GM23248 (cell line): ENCODE data around the gene CALML3. TPM values are rescaled to one million over a fixed set of nuclear protein-coding genes. Genes with fewer than 3 reads are reported as not detected.

Source experiments
- DNase-seq: peaks from one replicate; pipeline ENCODE4 v3.0.0-alpha.2; 2015
- H2AFZ ChIP-seq: fragments of 200-600 bp; sonication (generic); 2 replicates; pipeline ENCODE4 v1.6.1; 2016; ENCODE audit warnings: antibody characterized with exemption
- H3F3A ChIP-seq: fragments of 200-600 bp; sonication (generic); 2 replicates; pipeline ENCODE4 v1.6.1; 2016; ENCODE audit warnings: mild to moderate bottlenecking, antibody characterized with exemption, mixed run types; ENCODE audit not compliant: insufficient read depth
- H3K27ac ChIP-seq: fragments of 200-600 bp; sonication (generic); 2 replicates; pipeline ENCODE4 v1.5.1; 2016; ENCODE audit warnings: mild to moderate bottlenecking
- H3K27me3 ChIP-seq: fragments of 200-600 bp; sonication (generic); replicated peaks from 2 replicates; pipeline ENCODE4 v1.6.1; 2016; ENCODE audit warnings: mild to moderate bottlenecking; ENCODE audit not compliant: insufficient read depth
- H3K36me3 ChIP-seq: fragments of 200-600 bp; sonication (generic); 2 replicates; pipeline ENCODE4 v1.6.1; 2016; ENCODE audit warnings: low read depth, mild to moderate bottlenecking
- H3K4me1 ChIP-seq: fragments of 200-600 bp; sonication (generic); 2 replicates; pipeline ENCODE4 v1.6.1; 2016; ENCODE audit warnings: mild to moderate bottlenecking; ENCODE audit not compliant: insufficient read depth
- H3K4me2 ChIP-seq: fragments of 200-600 bp; sonication (generic); one replicate; pipeline ENCODE4 v1.6.1; 2016; ENCODE audit warnings: mild to moderate bottlenecking; ENCODE audit not compliant: unreplicated experiment
- H3K4me3 ChIP-seq: fragments of 200-600 bp; sonication (generic); 2 replicates; pipeline ENCODE4 v1.5.1; 2016; ENCODE audit warnings: mild to moderate bottlenecking
- H3K79me2 ChIP-seq: fragments of 200-600 bp; sonication (generic); 2 replicates; pipeline ENCODE4 v1.6.1; 2016; ENCODE audit warnings: mild to moderate bottlenecking; ENCODE audit not compliant: insufficient read depth
- H3K9ac ChIP-seq: fragments of 200-600 bp; sonication (generic); 2 replicates; pipeline ENCODE4 v1.6.1; 2016; ENCODE audit warnings: mild to moderate bottlenecking
- H3K9me2 ChIP-seq: fragments of 200-600 bp; sonication (generic); 2 replicates; pipeline ENCODE4 v1.6.1; 2016; ENCODE audit warnings: mixed run types, mild to moderate bottlenecking, moderate library complexity; ENCODE audit not compliant: insufficient read depth
- H3K9me3 ChIP-seq: fragments of 200-600 bp; sonication (generic); one replicate; pipeline ENCODE4 v1.6.1; 2017; ENCODE audit warnings: low read depth
- H4K20me1 ChIP-seq: fragments of 200-600 bp; sonication (generic); 2 replicates; pipeline ENCODE4 v1.6.0; 2016; ENCODE audit not compliant: insufficient read depth
- EZH2 ChIP-seq: fragments of 200-600 bp; sonication (generic); IDR thresholded peaks from 2 replicates; pipeline ENCODE4 v1.6.1; 2018; ENCODE audit warnings: antibody characterized with exemption, mild to moderate bottlenecking; ENCODE audit not compliant: insufficient read depth, poor library complexity, severe bottlenecking
- EZH2phosphoT487 ChIP-seq: fragments of 200-600 bp; sonication (generic); IDR thresholded peaks from 2 replicates; pipeline ENCODE4 v1.6.1; 2018; ENCODE audit warnings: antibody characterized with exemption, moderate library complexity, mild to moderate bottlenecking, low read depth; ENCODE audit not compliant: insufficient read depth
- WGBS, 2 experiments: methylation state at CpG; one replicate each; pipeline ENCODE4 v1.1.6; 2015 to 2017; ENCODE audit warnings: low lambda C conversion rate in 2 of 2, low coverage in 1 of 2; ENCODE audit errors: missing lambda C conversion rate in 2 of 2; 5-methylcytosine and 5-hydroxymethylcytosine counted together
- in situ Hi-C: fragments of 300-500 bp; cut with MboI; formaldehyde crosslinking; loops from 2 replicates; pipeline ENCODE4 v1.15.0; 2020
- polyA plus RNA-seq: library from polyadenylated mRNA; unstranded; fragments of >200 nt; fragmentation: Nextera tagmentation; extraction: Ambion mirVana; gene quantifications from 2 replicates; pipeline ENCODE4 v1.2.1, GENCODE V29; 2016
- total RNA-seq: library from RNA; depleted of rRNA; stranded (reverse); fragments of >200 nt; shearing (Covaris generic); gene quantifications from 2 replicates; pipeline ENCODE4 v1.2.3, GENCODE V29; 2014

CALML3 gene
- total and polyA plus RNA-seq, 2 experiments from 2014 or later: not detected

GRCh38 chr10:5547681-5547930 lies 22.8 kb downstream of the CALML3 start:
- 5 to 13% methylated on average over 4 of the region's 4 CpGs for WGBS, 2 experiments
- H3K9me3 ChIP-seq: no peaks in the 10 kb centered on the region
- DNase-seq: peak; percentile 61
- peak overlapping the region; percentile 84 for H2AFZ ChIP-seq
- H3K4me1 ChIP-seq: peaks cover 27% of the 10 kb centered on the region
- H3K9ac ChIP-seq: peak overlapping the region; percentile 67
- peak overlapping the region; percentile 61 for H3K27ac ChIP-seq
- no peaks in the 10 kb centered on the region for H3K9me2 ChIP-seq
- peak overlapping the region; percentile 77 for H3K4me2 ChIP-seq
- H4K20me1 ChIP-seq: no peaks in the 10 kb centered on the region
- in situ Hi-C loops: no loop called here
- TF ChIP-seq EZH2phosphoT487 (no peak), EZH2 (no peak)
- peaks cover 30% of the 10 kb centered on the region for H3F3A ChIP-seq
- no peaks in the 10 kb centered on the region for H3K79me2 ChIP-seq
- H3K4me3 ChIP-seq: peak overlapping the region; percentile 57
- no peaks in the 10 kb centered on the region for H3K36me3 ChIP-seq
- H3K27me3 ChIP-seq: no peaks in the 10 kb centered on the region

DNA sequence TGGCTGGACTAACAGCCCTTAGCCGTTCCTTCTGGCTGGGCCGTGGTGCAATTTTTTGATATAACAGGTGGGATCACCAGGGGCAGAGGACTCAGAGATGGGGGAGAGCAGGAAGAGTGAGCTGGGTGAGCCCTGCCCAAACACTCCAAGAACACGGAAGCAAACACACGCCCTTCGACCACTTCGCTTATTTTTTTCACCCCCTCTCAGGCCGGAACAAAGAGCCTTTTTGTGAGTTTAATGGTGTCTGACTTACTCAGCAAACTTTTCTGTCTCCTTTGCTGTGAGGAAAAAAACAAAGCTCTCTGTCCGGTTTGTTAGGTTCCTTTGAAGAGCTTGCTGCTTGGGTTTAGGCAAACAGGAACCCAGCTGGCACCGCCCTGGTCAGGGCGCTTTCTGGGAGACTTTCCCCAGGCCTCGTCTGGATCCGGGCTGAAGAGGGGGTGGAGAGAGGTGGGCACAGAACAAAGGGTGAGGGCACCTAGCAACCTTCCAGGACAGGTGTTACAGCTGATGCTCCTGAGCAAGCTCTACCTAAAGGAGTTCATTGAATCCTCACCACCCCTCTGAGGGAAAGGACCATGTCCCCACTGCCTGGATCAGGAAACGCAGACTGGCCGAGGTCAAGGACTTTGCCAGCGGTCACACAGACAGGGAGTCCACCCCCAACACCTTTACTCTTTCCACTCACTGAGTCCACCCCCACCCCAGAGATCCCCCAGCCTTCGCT lies 23.3 kb downstream of the CALML3 start:
- Histone ChIP-seq H3K27ac (peak overlapping the region; percentile 61), H3K4me1 (peaks cover 27% of the 10 kb centered on the region), H3K27me3 (no peaks in the 10 kb centered on the region), H3K36me3 (no peaks in the 10 kb centered on the region), H2AFZ (peak overlapping the region; percentile 84), H3K4me3 (peak overlapping the region; percentile 57), H3K9ac (peak overlapping the region; percentile 67), H3F3A (peaks cover 30% of the 10 kb centered on the region), H4K20me1 (no peaks in the 10 kb centered on the region), H3K9me3 (no peaks in the 10 kb centered on the region), H3K9me2 (no peaks in the 10 kb centered on the region), H3K79me2 (no peaks in the 10 kb centered on the region), H3K4me2 (peak overlapping the region; percentile 77)
- TF ChIP-seq EZH2phosphoT487 (no peak), EZH2 (no peak)
- in situ Hi-C loops: no loop called here
- WGBS, 2 experiments: 45 to 48% methylated on average over 16 of the region's 16 CpGs
- DNase-seq: no peak

DNA sequence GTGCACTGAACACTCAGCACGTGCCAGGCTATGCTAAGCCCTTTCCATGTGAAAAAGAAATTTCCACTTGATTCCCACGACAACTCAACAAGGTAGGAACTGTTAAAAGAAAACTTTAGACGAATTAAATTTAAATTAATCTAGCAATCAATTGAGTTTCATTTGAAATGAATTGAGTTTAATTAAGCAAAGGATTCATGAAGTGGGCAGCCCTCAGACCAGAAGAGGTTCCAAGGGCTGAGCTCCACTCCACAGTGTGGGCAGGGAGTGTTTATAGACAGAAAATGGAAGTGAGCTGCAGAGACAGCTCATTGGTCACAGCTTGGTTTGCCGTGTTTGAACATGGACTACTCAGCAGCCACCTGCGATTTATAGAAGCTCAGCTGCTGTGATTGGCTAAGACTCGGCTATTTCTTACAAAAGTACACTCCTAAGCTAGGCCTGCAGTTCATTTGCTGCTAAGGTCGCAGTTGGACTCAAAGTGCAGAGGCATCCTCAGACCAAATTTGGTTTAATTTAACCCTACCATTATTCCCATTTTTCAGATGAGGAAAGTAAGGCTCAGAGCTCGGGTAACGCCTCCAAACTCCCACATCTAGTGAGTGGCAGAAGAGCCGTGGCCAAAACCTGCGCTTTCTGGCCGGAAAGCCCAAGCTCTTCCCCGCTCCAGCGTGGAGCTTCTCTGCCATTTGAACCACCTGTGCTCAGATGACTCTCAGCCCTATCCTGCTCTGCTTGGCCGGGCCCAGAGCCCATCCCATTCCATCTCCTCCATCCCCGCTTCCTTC lies 24.9 kb downstream of the CALML3 start:
- Histone ChIP-seq H3K9ac (no peak overlapping the region), H4K20me1 (no peaks in the 10 kb centered on the region), H3K9me3 (no peaks in the 10 kb centered on the region), H3K79me2 (no peaks in the 10 kb centered on the region), H3K27me3 (no peaks in the 10 kb centered on the region), H3F3A (peaks cover 30% of the 10 kb centered on the region), H2AFZ (no peak overlapping the region), H3K4me2 (peak overlapping the region; percentile 21), H3K4me3 (no peak overlapping the region), H3K27ac (peak overlapping the region; percentile 49), H3K4me1 (peaks cover 31% of the 10 kb centered on the region), H3K9me2 (no peaks in the 10 kb centered on the region), H3K36me3 (no peaks in the 10 kb centered on the region)
- 92 to 95% methylated on average over 16 of the region's 16 CpGs for WGBS, 2 experiments
- in situ Hi-C loops: no loop called here
- no peak for TF ChIP-seq EZH2
- TF ChIP-seq EZH2phosphoT487: no peak
- no peak for DNase-seq

- DNase-seq: no peak
- Histone ChIP-seq H3K36me3 (no peaks in the 10 kb centered on the region), H3K27me3 (no peaks in the 10 kb centered on the region), H3K27ac (no peak overlapping the region), H3K79me2 (no peaks in the 10 kb centered on the region), H3K4me1 (peaks cover 31% of the 10 kb centered on the region), H2AFZ (no peak overlapping the region), H3K4me2 (no peak overlapping the region), H3K4me3 (no peak overlapping the region), H3K9me3 (no peaks in the 10 kb centered on the region), H3K9me2 (no peaks in the 10 kb centered on the region), H3K9ac (no peak overlapping the region), H4K20me1 (no peaks in the 10 kb centered on the region), H3F3A (peaks cover 30% of the 10 kb centered on the region)
- TF ChIP-seq EZH2: no peak
- no peak for TF ChIP-seq EZH2phosphoT487
- in situ Hi-C loops: no loop called here
- 82 to 88% methylated on average over 1 of the region's 1 CpG for WGBS, 2 experiments
These were observed 25.4 kb downstream of the CALML3 start for GRCh38 chr10:5550250-5550545.
